MG63 (cell line): ENCODE measurements around the gene LRRK2. TPM values are rescaled to one million over a fixed set of nuclear protein-coding genes. Genes with fewer than 3 reads are reported as not detected.
"Not testable (repeated sequence)": the region's sequence is repeated elsewhere in the genome, so short reads cannot be mapped to it uniquely, and the experiment has no call there.

Experiments used
- DNase-seq: peaks from one replicate; pipeline ENCODE4 v3.0.0-alpha.2; 2020
- H3K27me3 ChIP-seq: fragments of 250-450 bp; sonication (Bioruptor Pico); 2 replicates; pipeline ENCODE4 v1.5.1; 2020; ENCODE audit warnings: mild to moderate bottlenecking, moderate library complexity
- H3K36me3 ChIP-seq: fragments of 250-450 bp; sonication (Bioruptor Pico); 2 replicates; pipeline ENCODE4 v1.5.1; 2020; ENCODE audit warnings: mild to moderate bottlenecking, moderate library complexity
- H3K4me3 ChIP-seq: fragments of 250-450 bp; sonication (Bioruptor Pico); 2 replicates; pipeline ENCODE4 v1.5.1; 2020; ENCODE audit warnings: mild to moderate bottlenecking, moderate library complexity
- H3K9me3 ChIP-seq: fragments of 250-450 bp; sonication (Bioruptor Pico); 2 replicates; pipeline ENCODE4 v1.5.1; 2020; ENCODE audit warnings: mild to moderate bottlenecking, moderate library complexity
- total RNA-seq: library from RNA; depleted of rRNA; stranded (reverse); fragments of >200 nt; shearing (Covaris generic); gene quantifications from 2 replicates; pipeline ENCODE4 v1.2.3, GENCODE V29; 2014; ENCODE audit warnings: low replicate concordance

LRRK2 gene
- total RNA-seq, 1 experiment from 2014 or later: 0.76 TPM

- H3K36me3 ChIP-seq: no peaks in the 10 kb centered on the region
- H3K27me3 ChIP-seq: no peaks in the 10 kb centered on the region
- H3K4me3 ChIP-seq: no peak overlapping the region
- no peaks in the 10 kb centered on the region for H3K9me3 ChIP-seq
- no peak for DNase-seq
Measured at GRCh38 chr12:40207551-40207950, 17.2 kb upstream of the LRRK2 start.

GRCh38 chr12:40208707-40209446, 15.9 kb upstream of the LRRK2 start:
- Histone ChIP-seq H3K9me3 (no peaks in the 10 kb centered on the region), H3K4me3 (no peak overlapping the region), H3K36me3 (no peaks in the 10 kb centered on the region), H3K27me3 (no peaks in the 10 kb centered on the region)
- DNase-seq: no peak

- Histone ChIP-seq H3K9me3 (no peaks in the 10 kb centered on the region), H3K4me3 (no peak overlapping the region), H3K27me3 (no peaks in the 10 kb centered on the region), H3K36me3 (no peaks in the 10 kb centered on the region)
- no peak for DNase-seq
Measured at GRCh38 chr12:40209886-40210285, 14.9 kb upstream of the LRRK2 start.

GRCh38 chr12:40211186-40211585, 13.6 kb upstream of the LRRK2 start:
- H3K36me3 ChIP-seq, H3K27me3 ChIP-seq, H3K4me3 ChIP-seq, H3K9me3 ChIP-seq, DNase-seq: not testable (repeated sequence)

GRCh38 chr12:40212566-40212965, 12.2 kb upstream of the LRRK2 start:
- Histone ChIP-seq H3K9me3 (no peaks in the 10 kb centered on the region), H3K27me3 (no peaks in the 10 kb centered on the region), H3K36me3 (no peaks in the 10 kb centered on the region), H3K4me3 (no peak overlapping the region)
- no peak for DNase-seq

GRCh38 chr12:40215982-40216381, 8.8 kb upstream of the LRRK2 start:
- no peaks in the 10 kb centered on the region; the same call in 1 of the 2 replicates for H3K27me3 ChIP-seq
- H3K36me3 ChIP-seq: no peaks in the 10 kb centered on the region
- H3K4me3 ChIP-seq: no peak overlapping the region
- no peaks in the 10 kb centered on the region for H3K9me3 ChIP-seq
- no peak for DNase-seq

- Histone ChIP-seq H3K9me3 (no peaks in the 10 kb centered on the region), H3K27me3 (no peaks in the 10 kb centered on the region; the same call in 1 of the 2 replicates), H3K4me3 (no peak overlapping the region), H3K36me3 (no peaks in the 10 kb centered on the region)
- DNase-seq: no peak
Measured at GRCh38 chr12:40216516-40217288, 8.1 kb upstream of the LRRK2 start.

GRCh38 chr12:40219760-40220159, 5.0 kb upstream of the LRRK2 start:
- no peaks in the 10 kb centered on the region for H3K36me3 ChIP-seq

GRCh38 chr12:40222247-40222646, 2.5 kb upstream of the LRRK2 start:
- no peak for DNase-seq
- H3K4me3 ChIP-seq: no peak overlapping the region
- no peaks in the 10 kb centered on the region for H3K36me3 ChIP-seq
- H3K27me3 ChIP-seq: no peaks in the 10 kb centered on the region; the same call in 1 of the 2 replicates
- no peaks in the 10 kb centered on the region for H3K9me3 ChIP-seq

More at GRCh38 chr12:40219760-40220159, 5.0 kb upstream of the LRRK2 start:
- Histone ChIP-seq H3K27me3 (no peaks in the 10 kb centered on the region; the same call in 1 of the 2 replicates), H3K9me3 (no peaks in the 10 kb centered on the region), H3K4me3 (no peak overlapping the region)
- DNase-seq: no peak

- no peaks in the 10 kb centered on the region for H3K36me3 ChIP-seq
- no peaks in the 10 kb centered on the region for H3K9me3 ChIP-seq
- DNase-seq: no peak
- no peaks in the 10 kb centered on the region; the same call in 1 of the 2 replicates for H3K27me3 ChIP-seq
- H3K4me3 ChIP-seq: no peak overlapping the region; the same call in 1 of the 2 replicates
Measured at GRCh38 chr12:40223646-40224045, 1.2 kb upstream of the LRRK2 start.

GRCh38 chr12:40225337-40225983, 663 bp downstream of the LRRK2 start:
- Histone ChIP-seq H3K36me3 (no peaks in the 10 kb centered on the region), H3K9me3 (no peaks in the 10 kb centered on the region), H3K27me3 (no peaks in the 10 kb centered on the region), H3K4me3 (peak overlapping the region; percentile 56)
- no peak for DNase-seq

GRCh38 chr12:40225984-40226602, 1.3 kb downstream of the LRRK2 start:
- Histone ChIP-seq H3K9me3 (no peaks in the 10 kb centered on the region), H3K4me3 (no peak overlapping the region), H3K36me3 (no peaks in the 10 kb centered on the region), H3K27me3 (no peaks in the 10 kb centered on the region)
- DNase-seq: no peak

GRCh38 chr12:40226705-40227104, 1.9 kb downstream of the LRRK2 start:
- Histone ChIP-seq H3K4me3 (no peak overlapping the region), H3K27me3 (no peaks in the 10 kb centered on the region), H3K36me3 (no peaks in the 10 kb centered on the region), H3K9me3 (no peaks in the 10 kb centered on the region)
- peak; percentile 71 for DNase-seq

- Histone ChIP-seq H3K36me3 (no peaks in the 10 kb centered on the region), H3K27me3 (no peaks in the 10 kb centered on the region), H3K9me3 (no peaks in the 10 kb centered on the region), H3K4me3 (no peak overlapping the region)
- no peak for DNase-seq
Measured at GRCh38 chr12:40227447-40227846, 2.6 kb downstream of the LRRK2 start.

- Histone ChIP-seq H3K9me3 (no peaks in the 10 kb centered on the region), H3K36me3 (no peaks in the 10 kb centered on the region), H3K4me3 (no peak overlapping the region), H3K27me3 (no peaks in the 10 kb centered on the region)
- DNase-seq: no peak
Measured at GRCh38 chr12:40228727-40229126, 3.9 kb downstream of the LRRK2 start.

GRCh38 chr12:40229690-40230651, 5.2 kb downstream of the LRRK2 start:
- DNase-seq: no peak
- H3K4me3 ChIP-seq: no peak overlapping the region

More at GRCh38 chr12:40229690-40230651, 5.2 kb downstream of the LRRK2 start:
- no peaks in the 10 kb centered on the region for H3K9me3 ChIP-seq
- H3K27me3 ChIP-seq: no peaks in the 10 kb centered on the region
- H3K36me3 ChIP-seq: no peaks in the 10 kb centered on the region
